ENCODE results near the gene RTN4RL2. TPM values are rescaled to one million over a fixed set of nuclear protein-coding genes. Genes with fewer than 3 reads are reported as not detected.
A peak's percentile ranks its signal among the peaks of the same experiment; 100 is the strongest.

RTN4RL2 gene
- total and polyA plus RNA-seq, 10 of the 15 experiments (the other 5 are each of a cell fraction or from before 2014, with no cell fraction given) = 0.14 to 1.1 (median 0.52) TPM; not detected in 4

DNA sequence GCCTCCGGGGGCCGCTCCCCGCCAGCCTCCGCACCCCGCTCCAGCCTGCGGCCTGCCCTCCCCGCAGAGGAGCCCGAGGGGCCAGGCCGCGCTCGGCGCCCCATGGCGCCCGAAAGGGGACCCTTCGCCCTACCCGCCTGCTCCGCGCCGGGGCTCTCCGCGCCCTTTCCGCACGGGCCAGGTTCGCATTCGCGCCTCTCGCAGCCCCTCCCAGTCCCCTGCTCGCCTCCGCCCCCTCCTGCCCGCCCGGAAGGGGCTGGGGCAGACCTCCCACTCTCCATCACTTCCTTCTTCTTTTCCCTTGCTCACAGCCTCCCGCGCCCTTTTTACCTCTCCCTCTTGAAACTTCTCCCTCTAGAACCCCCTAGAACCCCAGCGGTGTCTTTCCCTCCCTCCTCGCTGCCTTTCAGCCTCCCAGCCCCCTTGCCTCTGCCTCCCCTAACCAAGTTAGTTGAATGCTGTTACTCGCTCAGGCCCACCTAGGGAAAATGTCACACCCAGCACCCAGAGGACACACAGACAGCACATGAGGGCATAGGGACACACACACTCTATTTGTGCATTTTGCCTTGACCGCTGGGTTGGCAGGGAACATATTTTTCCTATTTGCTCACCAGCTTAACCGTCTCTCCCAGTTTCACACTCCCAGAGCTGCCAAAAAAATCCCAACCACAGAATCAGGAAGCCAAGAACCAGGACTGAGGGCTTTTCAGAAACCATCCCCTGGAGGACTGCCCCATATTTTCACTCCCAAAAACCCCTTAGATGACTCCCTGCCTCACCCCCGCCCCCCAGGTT is 33.2 kb upstream of the RTN4RL2 start, which contains the start of gene SLC43A3 (continued):
- TF ChIP-seq, protein P1, sequence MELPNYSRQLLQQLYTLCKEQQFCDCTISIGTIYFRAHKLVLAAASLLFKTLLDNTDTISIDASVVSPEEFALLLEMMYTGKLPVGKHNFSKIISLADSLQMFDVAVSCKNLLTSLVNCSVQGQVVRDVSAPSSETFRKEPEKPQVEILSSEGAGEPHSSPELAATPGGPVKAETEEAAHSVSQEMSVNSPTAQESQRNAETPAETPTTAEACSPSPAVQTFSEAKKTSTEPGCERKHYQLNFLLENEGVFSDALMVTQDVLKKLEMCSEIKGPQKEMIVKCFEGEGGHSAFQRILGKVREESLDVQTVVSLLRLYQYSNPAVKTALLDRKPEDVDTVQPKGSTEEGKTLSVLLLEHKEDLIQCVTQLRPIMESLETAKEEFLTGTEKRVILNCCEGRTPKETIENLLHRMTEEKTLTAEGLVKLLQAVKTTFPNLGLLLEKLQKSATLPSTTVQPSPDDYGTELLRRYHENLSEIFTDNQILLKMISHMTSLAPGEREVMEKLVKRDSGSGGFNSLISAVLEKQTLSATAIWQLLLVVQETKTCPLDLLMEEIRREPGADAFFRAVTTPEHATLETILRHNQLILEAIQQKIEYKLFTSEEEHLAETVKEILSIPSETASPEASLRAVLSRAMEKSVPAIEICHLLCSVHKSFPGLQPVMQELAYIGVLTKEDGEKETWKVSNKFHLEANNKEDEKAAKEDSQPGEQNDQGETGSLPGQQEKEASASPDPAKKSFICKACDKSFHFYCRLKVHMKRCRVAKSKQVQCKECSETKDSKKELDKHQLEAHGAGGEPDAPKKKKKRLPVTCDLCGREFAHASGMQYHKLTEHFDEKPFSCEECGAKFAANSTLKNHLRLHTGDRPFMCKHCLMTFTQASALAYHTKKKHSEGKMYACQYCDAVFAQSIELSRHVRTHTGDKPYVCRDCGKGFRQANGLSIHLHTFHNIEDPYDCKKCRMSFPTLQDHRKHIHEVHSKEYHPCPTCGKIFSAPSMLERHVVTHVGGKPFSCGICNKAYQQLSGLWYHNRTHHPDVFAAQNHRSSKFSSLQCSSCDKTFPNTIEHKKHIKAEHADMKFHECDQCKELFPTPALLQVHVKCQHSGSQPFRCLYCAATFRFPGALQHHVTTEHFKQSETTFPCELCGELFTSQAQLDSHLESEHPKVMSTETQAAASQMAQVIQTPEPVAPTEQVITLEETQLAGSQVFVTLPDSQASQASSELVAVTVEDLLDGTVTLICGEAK (IDR thresholded peaks at IDR 0.05; ENCODE audit: borderline replicate concordance) = peak; percentile 64; the same call in 1 of the 2 replicates
- TF ChIP-seq ZBED1 (IDR thresholded peaks at IDR 0.05; ENCODE audit: borderline replicate concordance) = 0 out of 2 replicates have a peak, but pooled peaks have one; percentile 14
- TF ChIP-seq RBBP5 (conservative IDR thresholded peaks at IDR 0.05) = no peak
- TF ChIP-seq, protein P2, sequence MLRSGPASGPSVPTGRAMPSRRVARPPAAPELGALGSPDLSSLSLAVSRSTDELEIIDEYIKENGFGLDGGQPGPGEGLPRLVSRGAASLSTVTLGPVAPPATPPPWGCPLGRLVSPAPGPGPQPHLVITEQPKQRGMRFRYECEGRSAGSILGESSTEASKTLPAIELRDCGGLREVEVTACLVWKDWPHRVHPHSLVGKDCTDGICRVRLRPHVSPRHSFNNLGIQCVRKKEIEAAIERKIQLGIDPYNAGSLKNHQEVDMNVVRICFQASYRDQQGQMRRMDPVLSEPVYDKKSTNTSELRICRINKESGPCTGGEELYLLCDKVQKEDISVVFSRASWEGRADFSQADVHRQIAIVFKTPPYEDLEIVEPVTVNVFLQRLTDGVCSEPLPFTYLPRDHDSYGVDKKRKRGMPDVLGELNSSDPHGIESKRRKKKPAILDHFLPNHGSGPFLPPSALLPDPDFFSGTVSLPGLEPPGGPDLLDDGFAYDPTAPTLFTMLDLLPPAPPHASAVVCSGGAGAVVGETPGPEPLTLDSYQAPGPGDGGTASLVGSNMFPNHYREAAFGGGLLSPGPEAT (IDR thresholded peaks at IDR 0.05; ENCODE audit: low read depth) = peak; percentile 74; the same call in 1 of the 2 replicates
- TF ChIP-seq LARP7 (IDR thresholded peaks at IDR 0.05) = 0 out of 2 replicates have a peak, but pooled peaks have one; percentile 52
- peak; percentile 60 for TF ChIP-seq NR2F1 (conservative IDR thresholded peaks at IDR 0.05)
- TF ChIP-seq CHD1 (IDR thresholded peaks at IDR 0.05; ENCODE audit: low read depth, low read length) = peak; percentile 59; the same call in 1 of the 2 replicates
- TF ChIP-seq SREBF2 (IDR thresholded peaks at IDR 0.05; ENCODE audit: low read length) = no peak
- TF ChIP-seq, protein P3, sequence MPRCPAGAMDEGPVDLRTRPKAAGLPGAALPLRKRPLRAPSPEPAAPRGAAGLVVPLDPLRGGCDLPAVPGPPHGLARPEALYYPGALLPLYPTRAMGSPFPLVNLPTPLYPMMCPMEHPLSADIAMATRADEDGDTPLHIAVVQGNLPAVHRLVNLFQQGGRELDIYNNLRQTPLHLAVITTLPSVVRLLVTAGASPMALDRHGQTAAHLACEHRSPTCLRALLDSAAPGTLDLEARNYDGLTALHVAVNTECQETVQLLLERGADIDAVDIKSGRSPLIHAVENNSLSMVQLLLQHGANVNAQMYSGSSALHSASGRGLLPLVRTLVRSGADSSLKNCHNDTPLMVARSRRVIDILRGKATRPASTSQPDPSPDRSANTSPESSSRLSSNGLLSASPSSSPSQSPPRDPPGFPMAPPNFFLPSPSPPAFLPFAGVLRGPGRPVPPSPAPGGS (IDR thresholded peaks at IDR 0.05; ENCODE audit: borderline replicate concordance, insufficient read depth, low read depth, low read length, poor library complexity, severe bottlenecking) = no peak
- peak; percentile 63; the same call in 2 of the 3 replicates for TF ChIP-seq POU2F2 (IDR thresholded peaks at IDR 0.05; ENCODE audit: borderline replicate concordance, low read depth, low read length)
- TF ChIP-seq SP1 (IDR thresholded peaks at IDR 0.05; ENCODE audit: low read depth, low read length) = no peak
- TF ChIP-seq, protein P4, sequence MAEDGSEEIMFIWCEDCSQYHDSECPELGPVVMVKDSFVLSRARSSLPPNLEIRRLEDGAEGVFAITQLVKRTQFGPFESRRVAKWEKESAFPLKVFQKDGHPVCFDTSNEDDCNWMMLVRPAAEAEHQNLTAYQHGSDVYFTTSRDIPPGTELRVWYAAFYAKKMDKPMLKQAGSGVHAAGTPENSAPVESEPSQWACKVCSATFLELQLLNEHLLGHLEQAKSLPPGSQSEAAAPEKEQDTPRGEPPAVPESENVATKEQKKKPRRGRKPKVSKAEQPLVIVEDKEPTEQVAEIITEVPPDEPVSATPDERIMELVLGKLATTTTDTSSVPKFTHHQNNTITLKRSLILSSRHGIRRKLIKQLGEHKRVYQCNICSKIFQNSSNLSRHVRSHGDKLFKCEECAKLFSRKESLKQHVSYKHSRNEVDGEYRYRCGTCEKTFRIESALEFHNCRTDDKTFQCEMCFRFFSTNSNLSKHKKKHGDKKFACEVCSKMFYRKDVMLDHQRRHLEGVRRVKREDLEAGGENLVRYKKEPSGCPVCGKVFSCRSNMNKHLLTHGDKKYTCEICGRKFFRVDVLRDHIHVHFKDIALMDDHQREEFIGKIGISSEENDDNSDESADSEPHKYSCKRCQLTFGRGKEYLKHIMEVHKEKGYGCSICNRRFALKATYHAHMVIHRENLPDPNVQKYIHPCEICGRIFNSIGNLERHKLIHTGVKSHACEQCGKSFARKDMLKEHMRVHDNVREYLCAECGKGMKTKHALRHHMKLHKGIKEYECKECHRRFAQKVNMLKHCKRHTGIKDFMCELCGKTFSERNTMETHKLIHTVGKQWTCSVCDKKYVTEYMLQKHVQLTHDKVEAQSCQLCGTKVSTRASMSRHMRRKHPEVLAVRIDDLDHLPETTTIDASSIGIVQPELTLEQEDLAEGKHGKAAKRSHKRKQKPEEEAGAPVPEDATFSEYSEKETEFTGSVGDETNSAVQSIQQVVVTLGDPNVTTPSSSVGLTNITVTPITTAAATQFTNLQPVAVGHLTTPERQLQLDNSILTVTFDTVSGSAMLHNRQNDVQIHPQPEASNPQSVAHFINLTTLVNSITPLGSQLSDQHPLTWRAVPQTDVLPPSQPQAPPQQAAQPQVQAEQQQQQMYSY (CRISPR knock-in tag; IDR thresholded peaks at IDR 0.05) = no peak

Data from GM12878 (cell line).